ENCODE measurements around the gene REL. TPM values are rescaled to one million over a fixed set of nuclear protein-coding genes. Genes with fewer than 3 reads are reported as not detected.

REL gene
- total and polyA plus RNA-seq, 2 of the 4 experiments (the other 2 are of a cell fraction): 1.3 to 4.3 TPM

DNA sequence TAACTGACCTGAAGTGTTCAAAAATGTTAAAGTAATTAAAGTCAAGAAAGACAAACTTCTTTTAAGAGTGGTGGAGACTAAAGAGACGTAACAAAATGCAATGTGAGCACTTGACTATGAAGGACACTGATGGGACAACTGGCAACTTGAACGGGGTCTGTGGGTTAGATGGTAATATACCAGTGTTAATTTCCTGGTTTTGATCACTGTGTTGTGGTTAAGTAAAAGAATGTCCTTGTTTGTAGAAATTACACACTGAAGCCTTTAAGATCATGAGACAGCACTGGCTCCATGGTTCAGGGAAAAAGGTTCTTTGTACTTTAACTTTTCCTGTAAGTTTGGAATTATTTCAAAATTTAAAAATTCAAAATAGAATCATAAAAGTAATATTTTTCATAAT, 58.2 kb downstream of the REL start:
- Histone ChIP-seq H3K4ac (ENCODE audit: low read depth, low read length) (no peak overlapping the region), H3K18ac (ENCODE audit: low read depth, low read length) (no peak overlapping the region), H4K20me1 (ENCODE audit: insufficient read depth, low read length) (no peaks in the 10 kb centered on the region), H3K4me3 (ENCODE audit: insufficient read depth, low read depth, low read length) (no peak overlapping the region), H3K56ac (ENCODE audit: extremely low read depth, insufficient read depth, low read length) (no peak overlapping the region), H2AK5ac (ENCODE audit: low read depth, low read length) (no peak overlapping the region), H3K4me1 (ENCODE audit: control insufficient read depth, insufficient read depth, low read length) (no peaks in the 10 kb centered on the region), H3K36me3 (ENCODE audit: control insufficient read depth, insufficient read depth, low read length) (0 out of 2 replicates have a peak, but pooled peaks cover 1% of the 10 kb centered on the region), H3K79me1 (ENCODE audit: low read depth in 1 of 2, low read length in 2 of 2) (no peaks in the 10 kb centered on the region), H2BK15ac (ENCODE audit: low read depth, low read length) (no peak overlapping the region), H3K4me2 (ENCODE audit: low read depth, low read length) (no peak overlapping the region), H2BK120ac (ENCODE audit: low read depth, low read length) (no peak overlapping the region), H3K9ac (ENCODE audit: low read depth, low read length) (no peak overlapping the region), H2BK5ac (ENCODE audit: low read depth, low read length, poor library complexity, severe bottlenecking) (no peak overlapping the region), H3K23ac (ENCODE audit: low read depth, low read length) (no peak overlapping the region), H4K91ac (ENCODE audit: insufficient read depth, low read depth, low read length) (no peak overlapping the region), H4K8ac (ENCODE audit: low read depth in 2 of 2, low read length in 2 of 2) (no peak overlapping the region), H2BK20ac (ENCODE audit: low read depth, low read length) (no peak overlapping the region), H3K9me1 (ENCODE audit: insufficient read depth, low read length) (no peaks in the 10 kb centered on the region), H3K27me3 (ENCODE audit: control insufficient read depth, insufficient read depth, low read length) (no peaks in the 10 kb centered on the region), H3K27ac (ENCODE audit: insufficient read depth, low read length) (no peak overlapping the region), H2AFZ (replicated peaks; ENCODE audit: low read length, poor library complexity) (no peak overlapping the region), H3K14ac (replicated peaks; ENCODE audit: low read depth, low read length) (no peak overlapping the region), H3K9me3 (ENCODE audit: control insufficient read depth, insufficient read depth, low read length) (no peaks in the 10 kb centered on the region), H4K5ac (ENCODE audit: low read depth, low read length) (no peak overlapping the region), H2AK9ac (replicated peaks; ENCODE audit: low read depth, low read length, poor library complexity) (no peak overlapping the region)
- intact Hi-C loops (cut with micrococcal nuclease) (no loop called here), in situ Hi-C loops (cut with MboI; ENCODE audit: low sequenced_read_pairs) (no loop called here), dilution Hi-C loops (cut with HindIII; ENCODE audit: low sequenced_read_pairs, unreplicated experiment) (no loop called here)
- ChIA-PET POLR2A (ENCODE audit: unreplicated experiment) (no interaction called here), CTCF (no interaction called here)
- BruUV-seq (replicated peaks): no TSS peak
- 88% methylated on average over 2 of the region's 2 CpGs; no CpG with 5 or more reads in 1 of the 2 experiments for WGBS, 2 experiments (ENCODE audit: extremely low coverage in 2 of 2, insufficient read length in 1 of 2)
- TF ChIP-seq, protein P1, sequence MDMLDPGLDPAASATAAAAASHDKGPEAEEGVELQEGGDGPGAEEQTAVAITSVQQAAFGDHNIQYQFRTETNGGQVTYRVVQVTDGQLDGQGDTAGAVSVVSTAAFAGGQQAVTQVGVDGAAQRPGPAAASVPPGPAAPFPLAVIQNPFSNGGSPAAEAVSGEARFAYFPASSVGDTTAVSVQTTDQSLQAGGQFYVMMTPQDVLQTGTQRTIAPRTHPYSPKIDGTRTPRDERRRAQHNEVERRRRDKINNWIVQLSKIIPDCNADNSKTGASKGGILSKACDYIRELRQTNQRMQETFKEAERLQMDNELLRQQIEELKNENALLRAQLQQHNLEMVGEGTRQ (IDR thresholded peaks at IDR 0.05; ENCODE audit: low read depth, low read length): no peak
- TF ChIP-seq POLR2A (IDR thresholded peaks at IDR 0.05; ENCODE audit: low read depth, low read length) (no peak), RCOR1 (IDR thresholded peaks at IDR 0.05; ENCODE audit: insufficient replicate concordance, low read length) (no peak), SMC3 (IDR thresholded peaks at IDR 0.05; ENCODE audit: low read depth, low read length) (no peak), RAD21 (IDR thresholded peaks at IDR 0.05; ENCODE audit: low read length) (no peak), BHLHE40 (IDR thresholded peaks at IDR 0.05; ENCODE audit: low read depth, low read length) (no peak), NFE2L2 (IDR thresholded peaks at IDR 0.05; ENCODE audit: low read depth, low read length) (no peak), CEBPB (IDR thresholded peaks at IDR 0.05; ENCODE audit: low read depth, low read length) (no peak), CHD1 (IDR thresholded peaks at IDR 0.05; ENCODE audit: low read depth, low read length) (no peak), FOS (IDR thresholded peaks at IDR 0.05; ENCODE audit: low read depth, low read length) (no peak), RFX5 (IDR thresholded peaks at IDR 0.05; ENCODE audit: low read depth, low read length) (no peak), MXI1 (IDR thresholded peaks at IDR 0.05; ENCODE audit: borderline replicate concordance, low read depth, low read length) (no peak), MAZ (IDR thresholded peaks at IDR 0.05; ENCODE audit: borderline replicate concordance, low read depth, low read length) (no peak), MAFK (IDR thresholded peaks at IDR 0.05; ENCODE audit: low read depth, low read length) (no peak)
- TF ChIP-seq, protein P2, sequence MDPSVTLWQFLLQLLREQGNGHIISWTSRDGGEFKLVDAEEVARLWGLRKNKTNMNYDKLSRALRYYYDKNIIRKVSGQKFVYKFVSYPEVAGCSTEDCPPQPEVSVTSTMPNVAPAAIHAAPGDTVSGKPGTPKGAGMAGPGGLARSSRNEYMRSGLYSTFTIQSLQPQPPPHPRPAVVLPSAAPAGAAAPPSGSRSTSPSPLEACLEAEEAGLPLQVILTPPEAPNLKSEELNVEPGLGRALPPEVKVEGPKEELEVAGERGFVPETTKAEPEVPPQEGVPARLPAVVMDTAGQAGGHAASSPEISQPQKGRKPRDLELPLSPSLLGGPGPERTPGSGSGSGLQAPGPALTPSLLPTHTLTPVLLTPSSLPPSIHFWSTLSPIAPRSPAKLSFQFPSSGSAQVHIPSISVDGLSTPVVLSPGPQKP (IDR thresholded peaks at IDR 0.05; ENCODE audit: borderline replicate concordance, low read depth, low read length): no peak
- TF ChIP-seq, protein P3, sequence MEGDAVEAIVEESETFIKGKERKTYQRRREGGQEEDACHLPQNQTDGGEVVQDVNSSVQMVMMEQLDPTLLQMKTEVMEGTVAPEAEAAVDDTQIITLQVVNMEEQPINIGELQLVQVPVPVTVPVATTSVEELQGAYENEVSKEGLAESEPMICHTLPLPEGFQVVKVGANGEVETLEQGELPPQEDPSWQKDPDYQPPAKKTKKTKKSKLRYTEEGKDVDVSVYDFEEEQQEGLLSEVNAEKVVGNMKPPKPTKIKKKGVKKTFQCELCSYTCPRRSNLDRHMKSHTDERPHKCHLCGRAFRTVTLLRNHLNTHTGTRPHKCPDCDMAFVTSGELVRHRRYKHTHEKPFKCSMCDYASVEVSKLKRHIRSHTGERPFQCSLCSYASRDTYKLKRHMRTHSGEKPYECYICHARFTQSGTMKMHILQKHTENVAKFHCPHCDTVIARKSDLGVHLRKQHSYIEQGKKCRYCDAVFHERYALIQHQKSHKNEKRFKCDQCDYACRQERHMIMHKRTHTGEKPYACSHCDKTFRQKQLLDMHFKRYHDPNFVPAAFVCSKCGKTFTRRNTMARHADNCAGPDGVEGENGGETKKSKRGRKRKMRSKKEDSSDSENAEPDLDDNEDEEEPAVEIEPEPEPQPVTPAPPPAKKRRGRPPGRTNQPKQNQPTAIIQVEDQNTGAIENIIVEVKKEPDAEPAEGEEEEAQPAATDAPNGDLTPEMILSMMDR (conservative IDR thresholded peaks at IDR 0.05; ENCODE audit: low read depth, low read length): no peak
- ATAC-seq (ENCODE audit: low read depth) (no peak), DNase-seq (no peak)

All from IMR-90 (cell line).